Prostate gland (tissue), 2 donors: ENCODE measurements around the gene HDAC1. TPM values are rescaled to one million over a fixed set of nuclear protein-coding genes. Genes with fewer than 3 reads are reported as not detected.

Experiments used
- DNase-seq: peaks from one replicate; pipeline ENCODE4 v3.0.0-alpha.2; 2019; ENCODE audit warnings: low spot score
- H3K27ac ChIP-seq, 2 donors: fragments of 200-600 bp; sonication (generic); 2 replicates each; pipeline ENCODE4 v1.5.1; 2017 to 2019
- H3K27me3 ChIP-seq: fragments of 200-600 bp; sonication (generic); replicated peaks from 2 replicates; pipeline ENCODE4 v1.5.1; 2019; ENCODE audit not compliant: insufficient read depth
- H3K36me3 ChIP-seq, 2 donors: fragments of 200-600 bp; sonication (generic); 1 replicate in 1 of 2; 2 replicates in 1 of 2; pipeline versions ENCODE4 v1.5.1 to v1.8.1; 2017 to 2019
- H3K4me1 ChIP-seq: fragments of 200-600 bp; sonication (generic); replicated peaks from 2 replicates; pipeline ENCODE4 v1.5.1; 2019
- H3K4me3 ChIP-seq, 2 donors: fragments of 200-600 bp; sonication (generic); 2 replicates each; pipeline ENCODE4 v1.5.1; 2017 to 2019
- H3K9me3 ChIP-seq: fragments of 200-600 bp; sonication (generic); 2 replicates; pipeline ENCODE4 v1.5.1; 2017
- CTCF ChIP-seq, 4 experiments: fragments of 200-600 bp in 2 of 4; fragments of 450-650 bp in 2 of 4; sonication (generic) in 2 of 4; IDR thresholded peaks; 1 replicate in 3 of 4; 2 replicates in 1 of 4; pipeline ENCODE4 v1.5.1; 2016 to 2019; ENCODE audit warnings: antibody characterized with exemption in 4 of 4, mild to moderate bottlenecking in 2 of 4, moderate library complexity in 2 of 4
- POLR2A ChIP-seq: fragments of 450-650 bp; IDR thresholded peaks from one replicate; pipeline ENCODE4 v1.6.1; 2016; ENCODE audit warnings: antibody characterized with exemption, mild to moderate bottlenecking
- POLR2AphosphoS5 ChIP-seq: sonication (generic); formaldehyde crosslinking; IDR thresholded peaks from one replicate; pipeline ENCODE4 v1.6.1; 2017; ENCODE audit warnings: antibody characterized with exemption
- WGBS: methylation state at CpG from one replicate; pipeline ENCODE4 v1.1.5; 2018; 5-methylcytosine and 5-hydroxymethylcytosine counted together
- intact Hi-C: fragments of 100-400 bp; cut with DNase I; formaldehyde crosslinking; loops from one replicate; pipeline ENCODE4 v1.14.2; 2022
- total RNA-seq, 2 donors: library from RNA; depleted of rRNA; stranded (reverse); fragments of >200 nt; gene quantifications; one replicate each; pipeline ENCODE4 v1.1.0, GENCODE V29; 2016

The HDAC1 gene
- total RNA-seq, 2 donors from 2014 or later = 85.8 to 98.0 TPM

GRCh38 chr1:32364836-32365235 lies 73.0 kb downstream of the HDAC1 start:
- no peak for DNase-seq
- H3K27ac ChIP-seq = no peak overlapping the region

GRCh38 chr1:32365445-32365844 lies 73.6 kb downstream of the HDAC1 start:
- Histone ChIP-seq H3K4me3 (no peak overlapping the region), H3K36me3 (peaks cover 9% of the 10 kb centered on the region in 2 donors), H3K9me3 (no peaks in the 10 kb centered on the region), H3K4me1 (peaks cover 4% of the 10 kb centered on the region), H3K27ac (no peak overlapping the region), H3K27me3 (no peaks in the 10 kb centered on the region)
- TF ChIP-seq POLR2AphosphoS5 (no peak), POLR2A (no peak), CTCF (IDR thresholded peaks at IDR 0.05) (no peak)
- DNase-seq = no peak
- intact Hi-C loops = no loop called here
- WGBS = 94% methylated on average over 6 of the region's 6 CpGs

More at GRCh38 chr1:32364836-32365235, 73.0 kb downstream of the HDAC1 start:
- no peak overlapping the region for H3K4me3 ChIP-seq
- no peaks in the 10 kb centered on the region for H3K27me3 ChIP-seq
- H3K4me1 ChIP-seq = peaks cover 4% of the 10 kb centered on the region
- TF ChIP-seq POLR2A (no peak), POLR2AphosphoS5 (no peak), CTCF (IDR thresholded peaks at IDR 0.05) (no peak)
- intact Hi-C loops = no loop called here
- WGBS = 92% methylated on average over 5 of the region's 5 CpGs
- peaks cover 9% of the 10 kb centered on the region in 2 donors for H3K36me3 ChIP-seq
- H3K9me3 ChIP-seq = no peaks in the 10 kb centered on the region

- H3K27me3 ChIP-seq = no peaks in the 10 kb centered on the region
- H3K4me1 ChIP-seq = no peaks in the 10 kb centered on the region
- intact Hi-C loops = no loop called here
- H3K27ac ChIP-seq = no peak overlapping the region
- H3K4me3 ChIP-seq = no peak overlapping the region
- 96% methylated on average over 7 of the region's 7 CpGs for WGBS
- TF ChIP-seq POLR2AphosphoS5 (no peak), POLR2A (no peak), CTCF (IDR thresholded peaks at IDR 0.05) (no peak)
- H3K36me3 ChIP-seq = peaks cover 9% of the 10 kb centered on the region in 2 donors
- no peaks in the 10 kb centered on the region for H3K9me3 ChIP-seq
- no peak for DNase-seq
Observed at GRCh38 chr1:32367912-32368635, 76.2 kb downstream of the HDAC1 start.

- no peaks in the 10 kb centered on the region for H3K4me1 ChIP-seq
- DNase-seq = no peak
- H3K36me3 ChIP-seq = peaks cover 7 to 15% of the 10 kb centered on the region in 2 donors
- intact Hi-C loops = no loop called here
- no peak overlapping the region for H3K27ac ChIP-seq
- 88% methylated on average over 5 of the region's 5 CpGs for WGBS
- H3K4me3 ChIP-seq = no peak overlapping the region
- TF ChIP-seq POLR2AphosphoS5 (no peak), POLR2A (no peak), CTCF (IDR thresholded peaks at IDR 0.05) (no peak)
- no peaks in the 10 kb centered on the region for H3K27me3 ChIP-seq
- H3K9me3 ChIP-seq = no peaks in the 10 kb centered on the region
Observed at GRCh38 chr1:32372149-32372756, 80.4 kb downstream of the HDAC1 start.
